Measurements from ENCODE around the gene SCNN1A. TPM values are rescaled to one million over a fixed set of nuclear protein-coding genes. Genes with fewer than 3 reads are reported as not detected.

Gene SCNN1A
- polyA plus RNA-seq, 4 donors = 69.0 to 87.4 (median 77.4) TPM

DNA sequence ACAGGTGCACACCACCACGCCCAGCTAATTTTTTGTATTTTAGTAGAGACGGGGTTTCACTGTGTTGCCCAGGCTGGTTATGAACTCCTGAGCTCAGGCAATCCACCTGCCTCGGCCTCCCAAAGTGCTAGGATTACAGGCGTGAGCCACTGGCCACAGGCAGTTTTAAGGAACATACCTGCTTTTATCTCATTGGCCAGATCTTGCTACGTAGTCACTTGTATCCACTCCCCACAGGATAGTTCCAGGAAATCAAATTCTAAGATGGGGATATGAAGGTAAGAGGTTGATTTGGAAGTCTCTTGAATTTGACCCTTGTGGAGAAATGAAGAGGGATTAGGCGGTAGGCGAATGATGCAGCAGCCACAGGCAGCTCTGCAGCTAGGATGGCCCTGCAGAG is 73.6 kb downstream of the SCNN1A start:
- no peak for DNase-seq (ENCODE audit: low read depth in 4 of 4, low spot score in 2 of 4)

DNA sequence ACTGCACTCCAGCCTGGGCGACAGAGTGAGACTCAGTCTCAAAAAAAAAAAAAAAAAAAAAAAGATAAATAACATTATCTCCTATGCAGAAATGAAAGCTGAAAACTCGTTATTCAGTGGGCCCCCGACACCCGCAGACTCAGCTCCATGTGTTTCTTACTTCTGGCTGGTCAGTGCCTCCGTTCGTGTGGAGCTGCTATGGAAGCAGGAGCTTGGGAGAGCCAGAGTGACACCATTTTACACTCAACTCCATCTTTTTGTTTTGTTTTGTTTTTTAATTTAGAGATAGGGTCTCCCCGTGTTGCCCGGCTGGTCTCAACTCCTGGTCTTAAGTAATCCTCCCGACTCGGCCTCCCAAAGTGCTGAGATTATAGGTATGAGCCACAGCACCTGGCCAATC is 78.2 kb downstream of the SCNN1A start:
- DNase-seq (ENCODE audit: low read depth in 4 of 4, low spot score in 2 of 4) = no peak

Other genes with a start within 250 kb of the SCNN1A start
- gene CD9, start 175.2 kb downstream of the SCNN1A start, polyA plus RNA-seq (ENCODE audit: insufficient read length in 4 of 4) = 100 to 1,000 TPM; 175 to 212 (median 194) TPM
- 1 to 10 TPM; 3.7 to 8.8 (median 4.9) TPM for gene PLEKHG6, start 64.9 kb downstream of the SCNN1A start, polyA plus RNA-seq (ENCODE audit: insufficient read length in 4 of 4)
- gene TNFRSF1A, start 33.5 kb downstream of the SCNN1A start, polyA plus RNA-seq (ENCODE audit: insufficient read length in 4 of 4) = 100 to 1,000 TPM in 2 of 4 donors, 10 to 100 TPM in 2; 77.4 to 104 (median 92.2) TPM
- gene LTBR, start 8.6 kb upstream of the SCNN1A start, polyA plus RNA-seq (ENCODE audit: insufficient read length in 4 of 4) = 10 to 100 TPM; 59.3 to 80.2 (median 69.5) TPM
- gene CD27, start 69.4 kb upstream of the SCNN1A start, polyA plus RNA-seq (ENCODE audit: insufficient read length in 4 of 4) = 1 to 10 TPM in 2 of 4 donors, under 1 TPM in 2; 0.56 to 2.5 (median 1.3) TPM
- 10 to 100 TPM; 15.5 to 25.6 (median 19.5) TPM for gene TAPBPL, start 76.5 kb upstream of the SCNN1A start, polyA plus RNA-seq (ENCODE audit: insufficient read length in 4 of 4)
- 10 to 100 TPM in 3 of 4 donors, 1 to 10 TPM in 1; 6.7 to 16.5 (median 10.4) TPM for gene VAMP1, start 95.1 kb upstream of the SCNN1A start, polyA plus RNA-seq (ENCODE audit: insufficient read length in 4 of 4)
- gene MRPL51, start 117.7 kb upstream of the SCNN1A start, polyA plus RNA-seq (ENCODE audit: insufficient read length in 4 of 4) = 100 to 1,000 TPM; 153 to 196 (median 177) TPM
- 10 to 100 TPM; 48.2 to 73.2 (median 63.9) TPM for gene NCAPD2, start 118.5 kb upstream of the SCNN1A start, polyA plus RNA-seq (ENCODE audit: insufficient read length in 4 of 4)
- 1,000 to 10,000 TPM; 1,941 to 2,047 (median 1,998) TPM for gene GAPDH, start 159.0 kb upstream of the SCNN1A start, polyA plus RNA-seq (ENCODE audit: insufficient read length in 4 of 4)
- gene IFFO1, start 180.5 kb upstream of the SCNN1A start, polyA plus RNA-seq (ENCODE audit: insufficient read length in 4 of 4) = 10 to 100 TPM; 11.7 to 22.9 (median 15.9) TPM
- 10 to 100 TPM; 24.5 to 37.1 (median 28.7) TPM for gene NOP2, start 192.7 kb upstream of the SCNN1A start, polyA plus RNA-seq (ENCODE audit: insufficient read length in 4 of 4)
- gene CHD4, start 231.8 kb upstream of the SCNN1A start, polyA plus RNA-seq (ENCODE audit: insufficient read length in 4 of 4) = 100 to 1,000 TPM; 269 to 322 (median 294) TPM